H1 (cell line): ENCODE data around the gene MYOM1.

Experiments used
- BCL11A ChIP-seq, 2 experiments: IDR thresholded peaks; one replicate each; pipeline ENCODE4 v1.6.1; 2011; ENCODE audit warnings: low read depth in 2 of 2, low read length in 2 of 2, mild to moderate bottlenecking in 2 of 2
- CBX5 ChIP-seq: fragments of 300-800, 300-1000 bp; sonication (generic); IDR thresholded peaks from 2 replicates; pipeline ENCODE4 v1.7.1; 2016; ENCODE audit warnings: antibody characterized with exemption, low read length, low read depth
- FOSL1 ChIP-seq: IDR thresholded peaks from 2 replicates; pipeline ENCODE4 v1.6.1; 2011; ENCODE audit warnings: mild to moderate bottlenecking, low read depth, low read length, moderate library complexity; ENCODE audit not compliant: insufficient read depth
- POLR2A ChIP-seq, 2 experiments: IDR thresholded peaks; 1 replicate in 1 of 2; 2 replicates in 1 of 2; pipeline ENCODE4 v1.6.1; 2011; ENCODE audit warnings: low read depth in 2 of 2, low read length in 2 of 2, mild to moderate bottlenecking in 2 of 2; ENCODE audit errors: control extremely low read depth in 1 of 2
- POLR2AphosphoS5 ChIP-seq: IDR thresholded peaks from 2 replicates; pipeline ENCODE4 v1.6.1; 2011; ENCODE audit warnings: low read depth, low read length
- YY1 ChIP-seq: IDR thresholded peaks from 2 replicates; pipeline ENCODE4 v1.6.1; 2011; ENCODE audit warnings: low read depth, mild to moderate bottlenecking, low read length
- TF ChIP-seq, protein P1 (sequence below), 3 experiments: IDR thresholded peaks; 1 replicate in 2 of 3; 2 replicates in 1 of 3; pipeline versions ENCODE4 v1.5.1 to v1.6.1; 2011; ENCODE audit warnings: low read length in 3 of 3, mild to moderate bottlenecking in 3 of 3, inconsistent platforms in 2 of 3, low read depth in 1 of 3, moderate library complexity in 1 of 3; ENCODE audit not compliant: insufficient read depth in 1 of 3; ENCODE audit errors: control extremely low read depth in 1 of 3
- TF ChIP-seq, protein P2 (sequence below): IDR thresholded peaks from 2 replicates; pipeline ENCODE4 v1.6.1; 2011; ENCODE audit warnings: low read depth, mild to moderate bottlenecking, low read length; ENCODE audit not compliant: insufficient read depth

DNA sequence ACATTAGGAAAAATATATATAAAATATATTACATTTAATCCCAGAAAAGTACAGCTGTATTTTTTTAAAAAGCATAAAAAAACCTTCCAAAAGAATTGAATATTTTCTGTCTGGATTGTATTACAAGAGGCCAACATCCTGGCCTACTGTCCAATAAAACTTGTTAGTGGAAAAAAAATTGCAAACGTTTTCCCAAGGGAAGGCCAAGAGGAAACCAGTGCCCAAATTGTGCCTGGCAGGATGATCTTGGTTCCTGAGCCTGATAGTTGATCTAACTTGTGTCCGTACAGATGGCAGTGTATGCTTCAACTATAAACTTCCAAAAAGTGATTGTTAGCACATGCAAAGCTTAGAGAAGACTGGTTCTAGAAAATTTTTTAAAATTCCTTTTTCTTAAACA, 116.2 kb downstream of the MYOM1 start:
- no peak for TF ChIP-seq POLR2AphosphoS5
- TF ChIP-seq, protein P1, sequence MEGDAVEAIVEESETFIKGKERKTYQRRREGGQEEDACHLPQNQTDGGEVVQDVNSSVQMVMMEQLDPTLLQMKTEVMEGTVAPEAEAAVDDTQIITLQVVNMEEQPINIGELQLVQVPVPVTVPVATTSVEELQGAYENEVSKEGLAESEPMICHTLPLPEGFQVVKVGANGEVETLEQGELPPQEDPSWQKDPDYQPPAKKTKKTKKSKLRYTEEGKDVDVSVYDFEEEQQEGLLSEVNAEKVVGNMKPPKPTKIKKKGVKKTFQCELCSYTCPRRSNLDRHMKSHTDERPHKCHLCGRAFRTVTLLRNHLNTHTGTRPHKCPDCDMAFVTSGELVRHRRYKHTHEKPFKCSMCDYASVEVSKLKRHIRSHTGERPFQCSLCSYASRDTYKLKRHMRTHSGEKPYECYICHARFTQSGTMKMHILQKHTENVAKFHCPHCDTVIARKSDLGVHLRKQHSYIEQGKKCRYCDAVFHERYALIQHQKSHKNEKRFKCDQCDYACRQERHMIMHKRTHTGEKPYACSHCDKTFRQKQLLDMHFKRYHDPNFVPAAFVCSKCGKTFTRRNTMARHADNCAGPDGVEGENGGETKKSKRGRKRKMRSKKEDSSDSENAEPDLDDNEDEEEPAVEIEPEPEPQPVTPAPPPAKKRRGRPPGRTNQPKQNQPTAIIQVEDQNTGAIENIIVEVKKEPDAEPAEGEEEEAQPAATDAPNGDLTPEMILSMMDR (IDR thresholded peaks at IDR 0.05; ENCODE audit: control extremely low read depth in 1 of 3, insufficient read depth in 1 of 3, low read depth in 1 of 3, low read length in 3 of 3): no peak
- TF ChIP-seq, protein P2, sequence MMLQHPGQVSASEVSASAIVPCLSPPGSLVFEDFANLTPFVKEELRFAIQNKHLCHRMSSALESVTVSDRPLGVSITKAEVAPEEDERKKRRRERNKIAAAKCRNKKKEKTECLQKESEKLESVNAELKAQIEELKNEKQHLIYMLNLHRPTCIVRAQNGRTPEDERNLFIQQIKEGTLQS: no peak
- no peak for TF ChIP-seq POLR2A (IDR thresholded peaks at IDR 0.05; ENCODE audit: control extremely low read depth in 1 of 2, low read depth in 2 of 2, low read length in 2 of 2)
- no peak for TF ChIP-seq BCL11A (IDR thresholded peaks at IDR 0.05; ENCODE audit: low read depth in 2 of 2, low read length in 2 of 2)
- no peak for TF ChIP-seq CBX5
- TF ChIP-seq YY1: no peak
- no peak for TF ChIP-seq FOSL1
